Measurements from ENCODE around the gene NRF1.
"Not testable (repeated sequence)": the region's sequence is repeated elsewhere in the genome, so short reads cannot be mapped to it uniquely, and the experiment has no call there.

Gene NRF1

DNA sequence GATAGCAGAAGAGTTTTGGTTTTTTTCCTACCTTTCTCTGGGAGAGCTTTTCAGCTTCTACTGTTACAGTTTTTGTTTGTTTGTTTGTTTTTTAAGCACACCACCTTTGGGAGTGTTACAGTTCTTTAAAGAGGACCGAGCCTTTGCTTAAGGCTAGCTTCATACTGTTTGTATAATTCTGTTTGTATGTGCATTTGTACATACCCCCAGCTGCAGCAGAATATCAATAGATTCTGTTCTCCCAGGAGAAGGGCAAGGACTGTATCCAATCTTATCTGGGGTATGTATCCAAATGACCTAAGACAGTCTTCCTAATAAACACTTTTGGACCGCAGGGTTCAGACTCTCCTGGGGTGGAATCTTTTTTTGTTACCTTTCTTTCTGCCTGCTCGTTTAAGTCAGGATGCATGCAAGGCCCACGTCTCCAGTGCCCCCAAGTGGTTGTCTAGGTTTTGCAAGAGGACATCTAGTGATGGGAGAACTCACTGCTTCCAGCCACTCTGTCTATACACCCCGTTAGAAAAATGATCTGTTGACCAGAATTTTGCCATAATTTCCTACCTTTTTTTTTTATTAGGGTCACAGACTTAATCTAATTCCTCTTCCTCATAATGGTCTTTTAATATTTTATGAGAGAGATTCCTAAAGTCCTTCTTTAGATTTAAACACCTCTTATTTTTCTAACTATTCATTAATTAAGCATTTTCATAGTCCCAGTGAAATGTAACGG, 23.9 kb downstream of the NRF1 start:
- H3K9ac ChIP-seq (ENCODE audit: insufficient read length), result no peak overlapping the region
- H3K27ac ChIP-seq, result no peak overlapping the region
- no peaks in the 10 kb centered on the region for H3K36me3 ChIP-seq (ENCODE audit: insufficient read depth, low read length)
- TF ChIP-seq POLR2AphosphoS5 (IDR thresholded peaks at IDR 0.05; ENCODE audit: borderline replicate concordance, low read depth, low read length), result no peak
- TF ChIP-seq EZH2 (IDR thresholded peaks at IDR 0.05), result no peak
- TF ChIP-seq FOXP2 (optimal IDR thresholded peaks at IDR 0.05; ENCODE audit: control extremely low read depth, extremely low read length, insufficient read depth), result no peak
- no peaks in the 10 kb centered on the region for H3K9me3 ChIP-seq (ENCODE audit: low read depth, low read length)
- 0 out of 2 replicates have a peak overlapping the region, but pooled peaks have one; percentile 18 for H3K4me3 ChIP-seq
- no peak for DNase-seq (ENCODE audit: low read depth, low spot score)

DNA sequence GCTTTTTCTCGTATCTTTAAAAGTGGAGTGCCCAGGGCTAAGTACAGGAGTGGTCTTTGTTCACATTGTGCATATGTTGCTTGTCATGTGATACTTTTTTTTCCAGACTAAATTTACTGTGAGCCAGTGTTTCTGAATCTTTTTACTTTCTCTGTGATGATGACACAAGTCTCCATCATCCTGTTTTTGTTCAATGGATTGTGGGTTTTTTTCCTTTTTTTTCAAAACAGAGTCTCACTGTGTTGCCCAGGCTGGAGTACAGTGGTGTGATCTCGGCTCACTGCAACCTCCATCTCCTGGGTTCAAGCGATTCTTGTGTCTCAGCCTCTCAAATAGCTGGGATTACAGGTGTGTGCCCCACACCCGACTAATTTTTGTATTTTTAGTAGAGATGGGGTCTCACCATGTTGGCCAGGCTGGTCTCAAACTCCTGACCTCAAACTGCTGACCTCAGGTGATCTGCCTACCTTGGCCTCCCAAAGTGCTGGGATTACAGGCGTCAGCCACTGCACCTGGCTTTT, 24.6 kb downstream of the NRF1 start:
- not testable (repeated sequence) for DNase-seq (ENCODE audit: low read depth, low spot score); H3K27ac ChIP-seq

DNA sequence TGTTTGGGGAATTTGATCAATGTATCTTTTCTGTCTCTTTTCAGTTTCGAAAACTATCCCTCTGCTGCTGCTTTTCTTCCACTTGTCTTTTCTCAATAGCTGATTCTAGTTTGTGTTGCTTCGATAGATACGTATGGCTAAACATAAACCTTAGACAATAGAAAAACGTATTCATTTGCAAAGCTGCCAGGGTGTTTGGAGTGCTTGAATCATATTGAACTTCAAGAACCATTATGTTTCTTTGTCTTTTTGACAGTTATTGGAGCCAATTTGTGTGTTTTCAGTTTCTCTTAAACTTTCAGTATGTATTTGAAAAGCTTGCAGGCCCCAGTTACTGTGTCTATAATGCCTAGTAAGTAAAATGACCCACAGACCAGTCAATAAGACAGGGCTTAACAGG, 25.1 kb downstream of the NRF1 start:
- no peak for DNase-seq (ENCODE audit: low read depth, low spot score)

More for the DNA sequence above, 24.6 kb downstream of the NRF1 start:
- H3K36me3 ChIP-seq (ENCODE audit: insufficient read depth, low read length); H3K4me3 ChIP-seq; H3K9me3 ChIP-seq (ENCODE audit: low read depth, low read length); H3K9ac ChIP-seq (ENCODE audit: insufficient read length): not testable (repeated sequence)

DNA sequence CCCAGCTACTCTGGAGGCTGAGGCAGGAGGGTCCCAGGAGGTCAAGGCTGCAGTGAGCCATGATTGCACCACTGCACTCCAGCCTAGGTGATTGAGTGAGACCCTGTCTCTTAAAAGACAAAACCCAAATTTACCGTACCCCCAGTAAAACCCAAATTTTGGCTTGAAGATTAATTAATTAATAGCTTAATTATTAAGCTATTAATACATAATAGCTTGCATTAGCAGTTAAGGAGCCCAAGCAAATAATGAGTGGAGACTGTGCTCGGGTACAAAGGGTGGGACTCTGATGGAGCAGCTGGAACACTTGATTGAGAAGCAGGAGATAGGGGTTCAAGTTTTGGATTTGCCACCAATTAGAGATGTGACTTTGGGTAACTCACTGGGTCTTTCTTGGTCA, 28.9 kb downstream of the NRF1 start:
- DNase-seq (ENCODE audit: low read depth, low spot score), result no peak
- Histone ChIP-seq H3K27ac (no peak overlapping the region), H3K4me3 (no peak overlapping the region), H3K9ac (ENCODE audit: insufficient read length) (no peak overlapping the region), H3K36me3 (ENCODE audit: insufficient read depth, low read length) (no peaks in the 10 kb centered on the region), H3K9me3 (ENCODE audit: low read depth, low read length) (no peaks in the 10 kb centered on the region)
- TF ChIP-seq POLR2AphosphoS5 (IDR thresholded peaks at IDR 0.05; ENCODE audit: borderline replicate concordance, low read depth, low read length) (no peak), EZH2 (IDR thresholded peaks at IDR 0.05) (no peak), FOXP2 (optimal IDR thresholded peaks at IDR 0.05; ENCODE audit: control extremely low read depth, extremely low read length, insufficient read depth) (no peak)

More for the DNA sequence above, 25.1 kb downstream of the NRF1 start:
- H3K27ac ChIP-seq, result no peak overlapping the region
- no peak overlapping the region for H3K9ac ChIP-seq (ENCODE audit: insufficient read length)
- H3K9me3 ChIP-seq (ENCODE audit: low read depth, low read length), result no peaks in the 10 kb centered on the region
- H3K36me3 ChIP-seq (ENCODE audit: insufficient read depth, low read length), result no peaks in the 10 kb centered on the region
- no peak overlapping the region for H3K4me3 ChIP-seq
- TF ChIP-seq POLR2AphosphoS5 (IDR thresholded peaks at IDR 0.05; ENCODE audit: borderline replicate concordance, low read depth, low read length), result no peak
- no peak for TF ChIP-seq FOXP2 (optimal IDR thresholded peaks at IDR 0.05; ENCODE audit: control extremely low read depth, extremely low read length, insufficient read depth)
- TF ChIP-seq EZH2 (IDR thresholded peaks at IDR 0.05), result no peak

DNA sequence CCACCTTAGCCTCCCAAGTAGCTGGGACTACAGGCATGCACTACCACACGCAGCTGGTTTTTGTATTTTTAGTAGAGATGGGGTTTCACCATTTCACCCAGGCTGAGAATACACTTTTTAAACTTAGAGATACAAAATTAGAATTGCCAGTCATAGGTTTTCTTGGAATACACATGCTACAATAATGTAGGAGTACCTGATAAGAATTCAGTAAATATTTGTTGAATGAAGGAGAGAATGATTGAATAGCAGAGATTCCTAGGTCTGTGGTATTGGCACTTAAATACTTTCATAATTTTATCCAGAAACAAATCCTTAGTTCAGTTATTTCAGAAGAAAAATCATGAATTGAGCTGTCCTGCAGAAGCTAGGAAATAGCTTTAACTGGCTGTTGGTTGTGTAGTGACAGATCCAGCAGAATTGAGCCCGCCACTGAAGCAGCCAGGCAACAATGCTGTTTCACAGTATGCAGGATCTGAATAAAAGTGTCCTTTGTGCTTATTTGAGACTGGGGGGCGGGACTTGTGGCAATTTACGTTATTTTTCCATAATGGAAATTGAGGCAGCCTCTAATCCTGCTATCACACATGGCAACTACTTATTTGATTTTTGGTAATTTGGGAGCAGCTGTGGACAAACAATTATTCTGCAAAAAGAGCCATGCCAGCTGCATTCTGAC, 31.5 kb downstream of the NRF1 start:
- DNase-seq (ENCODE audit: low read depth, low spot score), result no peak
- Histone ChIP-seq H3K36me3 (ENCODE audit: insufficient read depth, low read length) (no peaks in the 10 kb centered on the region), H3K27ac (no peak overlapping the region), H3K4me3 (no peak overlapping the region), H3K9ac (ENCODE audit: insufficient read length) (no peak overlapping the region), H3K9me3 (ENCODE audit: low read depth, low read length) (no peaks in the 10 kb centered on the region)
- TF ChIP-seq POLR2AphosphoS5 (IDR thresholded peaks at IDR 0.05; ENCODE audit: borderline replicate concordance, low read depth, low read length) (no peak), EZH2 (IDR thresholded peaks at IDR 0.05) (no peak), FOXP2 (optimal IDR thresholded peaks at IDR 0.05; ENCODE audit: control extremely low read depth, extremely low read length, insufficient read depth) (no peak)

DNA sequence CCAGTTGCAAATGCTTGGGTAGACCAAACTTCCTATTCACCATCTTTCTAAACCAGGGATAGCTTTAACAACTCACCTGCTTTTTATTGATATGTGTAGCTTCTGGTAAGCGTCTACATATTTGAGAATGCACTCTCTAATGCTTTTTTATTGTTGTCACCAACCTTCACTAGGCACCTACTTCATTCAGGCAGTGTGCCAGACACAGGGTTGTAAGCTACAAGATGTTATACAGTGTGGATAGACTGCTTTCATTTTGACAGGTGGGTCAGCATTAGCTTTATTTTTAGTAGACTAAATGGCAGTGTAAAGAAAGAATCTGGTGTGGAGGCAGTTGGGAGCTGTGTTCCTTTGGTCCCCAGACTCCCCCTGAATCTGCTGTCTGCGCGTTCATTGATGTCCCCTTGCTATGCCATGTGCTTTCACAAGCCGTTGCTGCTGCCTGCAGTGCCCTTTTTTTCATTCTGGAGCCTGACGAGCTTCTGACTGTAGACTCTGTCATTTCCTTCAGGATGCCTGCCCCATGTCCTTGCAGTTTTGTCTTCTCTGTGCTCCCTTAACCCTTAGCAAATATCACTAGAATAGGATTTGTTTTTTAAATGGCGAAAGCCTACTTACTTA, 32.1 kb downstream of the NRF1 start:
- Histone ChIP-seq H3K9ac (ENCODE audit: insufficient read length) (no peak overlapping the region), H3K4me3 (no peak overlapping the region), H3K9me3 (ENCODE audit: low read depth, low read length) (no peaks in the 10 kb centered on the region), H3K27ac (no peak overlapping the region), H3K36me3 (ENCODE audit: insufficient read depth, low read length) (no peaks in the 10 kb centered on the region)
- no peak for DNase-seq (ENCODE audit: low read depth, low spot score)
- TF ChIP-seq FOXP2 (optimal IDR thresholded peaks at IDR 0.05; ENCODE audit: control extremely low read depth, extremely low read length, insufficient read depth) (no peak), EZH2 (IDR thresholded peaks at IDR 0.05) (no peak), POLR2AphosphoS5 (IDR thresholded peaks at IDR 0.05; ENCODE audit: borderline replicate concordance, low read depth, low read length) (no peak)

DNA sequence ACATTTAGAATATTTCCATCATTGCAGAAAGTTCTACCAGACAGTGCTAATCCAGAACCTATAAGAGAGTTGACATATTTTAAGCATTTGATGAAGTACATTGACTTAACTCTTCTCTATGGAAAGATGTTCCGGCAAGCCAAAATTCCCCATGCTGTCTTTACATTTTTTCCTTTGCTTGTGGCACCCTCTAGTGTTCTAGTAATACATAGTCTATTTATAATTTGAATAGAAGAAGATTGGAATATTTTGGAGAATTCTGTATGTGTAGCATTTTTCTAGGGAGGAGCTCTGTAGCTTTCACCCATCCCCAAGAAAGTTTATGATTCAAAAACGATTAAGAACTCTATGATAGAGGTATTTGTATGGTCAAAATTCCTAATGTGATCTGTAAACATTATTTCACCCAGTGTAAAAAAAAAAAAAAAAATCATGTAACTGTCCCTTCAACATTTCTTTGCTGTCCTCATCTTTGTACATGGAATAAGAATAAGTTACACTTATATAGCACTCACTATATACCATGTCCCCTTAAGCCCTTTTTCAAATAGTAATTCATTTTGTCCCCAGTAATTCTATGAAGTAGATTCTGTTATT, 33.2 kb downstream of the NRF1 start:
- TF ChIP-seq EZH2 (IDR thresholded peaks at IDR 0.05), result no peak
- no peak for TF ChIP-seq FOXP2 (optimal IDR thresholded peaks at IDR 0.05; ENCODE audit: control extremely low read depth, extremely low read length, insufficient read depth)
- no peak for TF ChIP-seq POLR2AphosphoS5 (IDR thresholded peaks at IDR 0.05; ENCODE audit: borderline replicate concordance, low read depth, low read length)
- Histone ChIP-seq H3K4me3 (no peak overlapping the region), H3K9me3 (ENCODE audit: low read depth, low read length) (no peaks in the 10 kb centered on the region), H3K9ac (ENCODE audit: insufficient read length) (no peak overlapping the region), H3K36me3 (ENCODE audit: insufficient read depth, low read length) (no peaks in the 10 kb centered on the region), H3K27ac (peak overlapping the region; percentile 16; the same call in 1 of the 2 replicates)
- peak; percentile 34 for DNase-seq (ENCODE audit: low read depth, low spot score)

All from SK-N-MC (cell line).